ENCODE data around the gene LIMS2.

LIMS2 gene

DNA sequence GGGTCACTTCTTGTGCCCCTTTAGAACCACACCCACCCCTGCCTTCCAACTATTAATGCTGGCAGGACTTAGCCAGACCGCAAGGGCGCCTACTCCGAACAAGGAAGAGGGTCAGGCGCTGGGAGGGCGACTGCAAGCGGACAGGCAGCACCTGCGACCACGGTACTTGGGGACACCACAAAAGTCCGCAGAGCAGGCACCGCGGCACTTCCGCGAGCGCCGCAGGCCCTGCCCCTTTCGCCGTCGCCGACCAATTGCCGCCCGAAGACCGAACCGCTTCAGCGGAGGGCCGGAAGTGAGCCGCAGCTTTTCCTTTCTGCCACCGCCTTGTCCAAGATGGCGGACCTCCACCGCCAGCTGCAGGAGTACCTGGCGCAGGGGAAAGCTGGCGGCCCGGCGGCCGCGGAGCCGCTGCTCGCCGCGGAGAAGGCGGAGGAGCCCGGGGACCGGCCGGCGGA, 25.9 kb upstream of the LIMS2 start, which contains the start of gene SFT2D3:
TSS of gene SFT2D3 (plus strand) at position 305 of the 458 bp plus-strand sequence. CDS start at position 337, 32 bp downstream.
- peak; percentile 81 for DNase-seq (ENCODE audit: low read depth)

DNA sequence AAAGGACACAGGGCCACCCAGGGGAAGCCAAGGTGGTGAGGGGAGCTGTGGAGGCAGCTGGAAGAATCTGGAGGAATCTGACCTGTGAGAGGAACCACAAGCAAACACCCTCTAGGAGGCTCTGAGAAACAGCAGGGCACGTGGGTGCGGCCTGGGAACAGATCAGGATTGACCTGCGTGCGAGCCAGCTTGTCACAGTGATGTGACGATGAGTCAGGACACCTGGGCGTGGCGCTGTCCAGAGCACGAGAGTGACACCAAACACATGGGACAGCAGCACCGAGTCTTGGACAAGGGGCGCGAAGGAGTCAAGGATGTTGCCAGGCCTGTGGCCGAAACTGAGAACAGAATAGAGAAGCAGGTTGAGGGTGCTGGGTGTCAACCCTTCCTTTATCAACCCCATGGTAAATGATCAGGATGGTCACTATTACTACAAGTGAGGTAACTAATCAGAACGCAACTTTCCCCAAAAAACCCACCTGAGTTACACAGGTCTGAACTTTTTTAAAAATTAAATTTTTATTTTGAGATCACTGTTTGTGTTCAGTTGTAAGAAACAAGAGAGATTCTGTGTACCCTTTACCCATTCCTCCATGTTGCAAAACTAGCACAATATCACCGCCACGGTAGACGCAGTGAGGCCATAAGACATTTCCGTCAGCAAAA, 25.3 kb upstream of the LIMS2 start:
- DNase-seq (ENCODE audit: low read depth): no peak

DNA sequence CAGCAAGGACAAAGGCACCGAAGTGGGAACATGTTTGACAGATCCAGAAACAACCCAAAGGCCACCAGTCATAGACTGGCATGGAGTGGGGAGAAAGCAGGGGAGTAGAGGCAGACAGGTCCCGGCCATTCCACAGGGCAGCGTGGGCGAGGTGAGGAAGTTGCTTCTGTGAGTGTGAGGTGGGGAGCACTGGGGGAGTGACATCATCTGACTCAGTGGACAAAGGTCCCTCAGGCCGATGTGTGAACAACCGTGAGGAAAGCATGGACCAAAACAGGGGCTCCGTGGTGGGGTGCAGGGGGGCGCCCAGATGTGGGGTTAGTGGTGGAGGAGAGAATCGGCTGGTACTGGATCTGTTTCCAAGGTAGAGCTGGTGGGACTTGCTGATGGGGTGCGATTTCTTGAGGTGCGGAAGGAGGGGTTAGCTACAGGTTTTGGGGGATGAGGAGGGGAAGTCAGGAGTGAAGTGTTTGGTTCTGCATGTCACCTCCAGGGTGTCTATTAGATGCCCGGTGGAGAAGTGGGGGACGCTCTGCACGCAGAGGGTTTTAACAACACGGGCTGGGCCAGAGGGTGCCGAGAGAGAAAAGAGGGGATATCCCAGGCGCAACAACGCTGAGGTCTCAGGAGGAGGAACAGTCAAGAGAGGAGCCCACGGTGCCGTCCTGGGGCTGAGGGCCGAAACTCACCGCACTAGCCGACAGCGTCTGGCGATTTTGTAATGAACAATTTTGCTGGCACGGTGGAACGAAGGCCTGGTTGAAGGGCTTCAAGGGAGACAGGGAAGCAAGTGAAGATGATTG, 23.4 kb upstream of the LIMS2 start:
- DNase-seq (ENCODE audit: low read depth): no peak

DNA sequence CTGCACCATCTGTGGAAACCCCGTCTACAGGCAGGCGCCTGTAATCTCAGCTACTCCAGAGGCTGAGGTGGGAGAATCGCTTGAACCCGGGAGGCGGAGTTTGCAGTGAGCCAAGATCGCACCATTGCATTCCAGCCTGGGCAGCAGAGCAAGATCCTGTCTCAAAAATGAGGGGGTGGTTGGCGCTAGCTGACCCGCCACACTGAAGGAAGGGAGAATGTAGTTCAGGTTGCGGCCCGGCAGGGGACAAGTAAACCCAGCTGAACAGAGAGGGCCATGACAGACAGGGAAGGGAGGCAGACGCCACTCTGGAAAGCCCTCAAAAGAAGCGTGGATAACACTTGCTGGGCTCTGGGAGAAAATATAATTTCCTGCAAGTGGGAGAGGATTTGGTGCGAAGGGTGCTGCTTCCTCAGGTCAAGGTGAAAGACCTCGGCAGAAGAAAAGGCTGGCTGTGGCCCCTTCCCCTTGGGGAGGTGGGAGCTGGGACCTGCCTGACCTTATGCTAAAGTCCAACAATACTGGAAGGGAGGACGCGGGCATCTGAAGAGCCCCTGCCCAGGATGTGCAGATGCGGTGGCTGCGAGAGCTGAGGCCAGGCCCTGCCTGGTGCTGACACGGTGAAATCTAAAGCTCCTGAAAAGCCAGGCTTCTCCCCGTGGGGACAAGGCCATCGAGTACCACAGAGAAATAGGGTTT, 22.3 kb upstream of the LIMS2 start:
- no peak for DNase-seq (ENCODE audit: low read depth)

DNA sequence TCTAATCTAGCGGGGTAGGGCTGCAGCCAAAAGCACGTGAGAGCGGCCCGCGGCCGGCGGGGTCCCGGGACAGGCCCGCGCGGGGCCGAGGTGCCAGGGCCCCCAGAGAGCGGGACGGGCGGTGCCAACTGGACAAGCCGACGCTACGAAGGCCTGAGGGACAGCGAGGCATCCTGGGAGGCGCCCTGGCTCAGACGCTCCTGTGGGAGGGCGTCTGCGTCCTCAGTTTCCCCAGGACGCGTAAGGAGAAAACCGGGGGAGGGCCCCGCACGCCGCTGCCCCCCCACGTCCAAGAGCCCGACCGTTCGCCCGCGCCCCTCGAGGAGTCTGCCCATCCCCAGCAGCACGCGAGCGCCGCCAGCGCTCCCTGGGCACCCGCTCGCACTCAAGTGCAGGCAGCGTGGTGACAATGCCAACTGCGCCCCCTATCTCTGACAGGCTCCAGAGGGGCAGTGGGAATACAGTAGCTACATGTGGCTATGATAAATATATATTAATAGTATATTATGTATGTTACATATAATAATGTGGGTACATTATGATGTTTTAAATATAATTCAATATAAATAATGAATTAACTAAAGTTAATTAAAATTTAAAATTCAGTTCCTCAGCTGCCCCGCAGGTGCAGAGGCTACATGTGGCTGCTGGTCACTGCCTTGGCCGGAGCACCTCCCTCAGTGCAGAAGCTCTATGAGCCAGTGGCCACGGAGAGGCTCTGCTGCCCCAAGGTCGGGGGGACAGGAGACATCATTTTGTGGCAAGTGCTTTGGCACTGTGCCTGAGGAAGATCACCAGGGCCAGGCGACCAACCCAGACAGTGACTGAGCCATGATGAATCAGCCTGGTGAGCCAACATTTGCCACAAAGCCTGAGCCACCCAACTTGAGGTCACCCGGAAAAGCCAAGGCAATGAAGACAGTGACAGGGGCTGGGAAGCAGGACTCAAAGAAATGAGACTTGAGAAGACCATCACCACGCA, 20.5 kb upstream of the LIMS2 start:
- DNase-seq (ENCODE audit: low read depth): no peak

DNA sequence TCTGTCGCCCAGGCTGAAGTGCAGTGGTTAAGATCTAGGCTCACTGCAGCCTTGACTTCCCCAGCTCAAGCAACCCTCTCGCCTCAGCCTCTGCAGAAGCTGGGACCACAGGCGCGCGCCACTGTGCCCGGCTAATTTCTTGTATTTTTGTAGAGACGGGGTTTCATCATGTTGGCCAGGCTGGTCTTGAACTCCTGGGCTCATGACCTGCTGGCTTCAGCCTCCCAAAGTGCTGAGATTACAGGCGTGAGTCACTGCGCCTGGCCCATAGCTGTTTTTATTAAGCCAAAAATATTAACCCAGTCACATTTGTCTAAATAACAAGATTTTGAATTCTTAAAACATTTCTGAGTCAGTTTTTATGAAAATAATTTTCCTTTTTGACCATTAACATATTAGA, 19.7 kb upstream of the LIMS2 start:
- DNase-seq (ENCODE audit: low read depth): no peak

DNA sequence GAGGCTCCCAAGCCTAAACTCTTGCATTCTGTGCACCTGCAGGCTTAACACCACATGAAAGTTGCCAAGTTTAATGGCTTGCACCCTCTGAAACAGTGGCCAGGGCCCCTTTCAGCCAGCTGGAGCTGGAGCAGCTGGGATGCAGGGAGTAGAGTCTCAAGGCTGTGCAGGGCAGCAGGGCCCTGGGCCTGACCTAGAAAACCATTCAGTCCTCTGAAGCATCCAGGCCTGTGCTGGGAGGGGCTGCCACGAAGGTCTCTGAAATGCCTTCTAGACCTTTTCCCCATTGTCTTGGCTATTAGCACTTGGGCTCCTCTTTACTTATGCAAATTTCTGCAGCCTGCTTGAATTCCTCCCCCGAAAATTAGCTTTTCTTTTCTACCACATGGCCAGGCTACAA, 15.4 kb upstream of the LIMS2 start:
- DNase-seq (ENCODE audit: low read depth): no peak

DNA sequence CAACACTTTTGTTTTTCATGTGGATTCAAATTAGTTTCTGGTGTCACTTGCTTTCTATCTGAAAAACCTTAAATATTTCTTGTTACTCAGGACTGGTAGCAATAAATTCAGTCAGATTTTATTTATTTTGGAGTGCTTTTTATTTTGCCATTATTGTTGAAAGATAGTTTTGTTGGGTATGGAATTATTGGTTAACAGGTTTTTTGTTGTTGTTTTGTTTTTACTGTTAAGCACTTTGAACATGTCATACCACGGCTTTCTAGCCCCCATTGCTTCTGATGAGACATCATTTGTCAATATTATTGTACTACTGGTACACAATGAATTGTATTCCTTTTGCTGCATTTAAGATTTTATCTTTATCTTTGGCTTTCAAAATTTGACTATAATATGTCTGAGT, 13.1 kb upstream of the LIMS2 start:
- DNase-seq (ENCODE audit: low read depth): no peak

DNA sequence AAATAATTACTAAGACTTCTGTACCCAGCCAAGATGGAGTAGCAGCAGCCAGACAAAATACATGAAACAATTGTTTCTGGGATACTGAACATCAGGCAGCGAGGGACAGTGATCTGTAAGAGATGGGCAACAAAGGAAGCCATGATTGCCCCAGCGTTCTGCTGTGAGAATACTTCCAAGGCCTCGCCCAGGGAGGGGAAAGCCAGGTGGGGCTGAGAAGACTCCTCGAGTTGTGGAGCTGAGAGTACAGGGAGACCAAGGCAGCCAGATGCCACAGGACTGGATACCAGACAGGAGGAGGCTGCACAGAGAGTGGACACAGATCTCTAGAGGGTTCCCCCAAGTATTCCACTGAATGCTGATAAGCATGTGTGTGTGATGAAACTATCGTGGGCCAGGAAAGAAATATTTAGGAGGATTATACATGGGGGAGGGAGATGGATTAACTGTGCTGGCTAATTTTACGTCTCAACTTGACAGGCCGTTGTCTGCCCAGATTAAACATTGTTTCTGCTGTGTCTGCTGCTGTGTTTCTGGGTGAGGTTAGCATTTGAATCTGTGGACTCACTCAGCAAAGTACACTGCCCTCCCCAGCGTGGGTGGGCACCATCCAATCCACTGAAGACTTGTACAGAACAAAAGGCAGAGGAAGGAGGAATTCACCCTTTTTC, 10.2 kb upstream of the LIMS2 start:
- no peak for DNase-seq (ENCODE audit: low read depth)

DNA sequence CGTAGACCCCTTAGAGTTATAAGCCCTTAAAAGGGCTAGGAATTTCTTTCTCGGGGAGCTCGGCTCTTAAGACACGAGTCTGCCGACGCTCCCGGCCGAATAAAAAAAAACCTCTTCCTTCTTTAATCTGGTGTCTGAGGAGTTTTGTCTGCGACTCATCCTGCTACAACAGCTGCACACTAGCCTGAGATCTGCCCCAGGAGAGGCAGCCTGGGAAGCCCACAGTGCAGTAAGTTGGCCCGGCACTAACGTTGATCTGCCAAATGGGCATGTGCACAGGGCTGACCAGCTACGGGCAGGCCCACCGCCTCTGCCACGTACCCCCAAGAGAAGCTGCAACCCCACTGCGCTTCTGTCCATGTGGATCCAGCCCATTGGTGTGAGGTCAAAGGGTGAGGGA, 8.4 kb upstream of the LIMS2 start:
- no peak for DNase-seq (ENCODE audit: low read depth)

DNA sequence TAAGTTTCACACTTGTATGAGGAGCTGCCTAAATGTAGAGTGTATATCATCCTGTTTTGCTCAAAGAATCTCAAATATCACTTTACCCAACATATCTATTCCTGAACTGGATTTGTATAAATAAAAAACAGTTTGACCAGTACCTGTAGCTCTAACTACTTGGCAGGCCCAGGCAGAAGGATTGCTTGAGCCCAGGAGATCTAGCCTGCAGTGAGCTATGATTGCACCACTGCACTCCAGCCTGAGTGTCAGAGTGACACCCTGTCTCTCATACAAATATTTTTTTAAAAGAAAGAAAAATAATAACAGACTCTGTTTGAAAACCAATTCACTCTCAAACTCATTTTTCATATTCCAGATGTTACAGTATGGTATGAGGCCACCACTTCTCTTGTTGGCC, 7.7 kb upstream of the LIMS2 start:
- DNase-seq (ENCODE audit: low read depth): no peak

DNA sequence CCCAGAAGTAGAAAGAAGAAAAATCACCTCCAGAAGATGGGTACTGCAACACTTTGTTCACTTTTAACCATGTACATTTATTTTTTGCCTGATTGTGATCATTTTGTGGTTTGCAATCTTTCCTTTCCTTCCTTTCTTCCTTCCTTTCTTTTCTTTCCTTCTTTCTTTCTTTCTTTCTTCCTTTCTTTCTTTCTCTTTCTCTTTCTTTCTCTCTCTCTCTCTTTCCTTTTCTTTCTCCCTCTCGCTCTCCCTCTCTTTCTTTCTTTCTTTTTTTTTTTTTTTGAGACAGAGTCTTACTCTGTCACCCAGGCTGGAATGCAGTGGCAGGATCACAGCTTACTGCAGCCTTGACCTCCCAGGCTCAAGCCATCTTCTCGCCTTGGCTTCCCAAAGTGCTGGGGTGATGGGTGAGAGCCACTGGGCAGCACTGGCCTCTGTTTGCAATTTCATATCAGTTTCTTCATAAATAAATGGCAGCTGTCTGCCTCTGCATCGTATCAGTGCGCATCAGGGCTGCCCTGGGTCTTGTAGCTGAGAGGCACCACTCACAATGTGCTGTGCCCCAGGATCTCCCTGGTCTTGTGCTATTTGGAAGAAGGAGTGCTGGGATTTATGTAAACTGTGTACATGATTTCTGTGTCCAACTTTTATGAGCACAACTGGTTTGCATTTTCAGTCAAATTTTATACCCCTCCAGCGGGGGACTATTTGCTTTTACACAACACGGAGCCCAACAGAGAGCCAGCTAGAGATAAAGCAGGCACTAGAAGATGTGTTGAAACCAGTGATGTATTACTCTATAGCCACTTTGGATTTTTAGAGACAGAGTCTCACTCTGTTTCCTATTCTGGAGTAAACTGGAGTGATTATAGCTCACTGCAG, 6.9 kb upstream of the LIMS2 start:
- DNase-seq (ENCODE audit: low read depth): no peak

DNA sequence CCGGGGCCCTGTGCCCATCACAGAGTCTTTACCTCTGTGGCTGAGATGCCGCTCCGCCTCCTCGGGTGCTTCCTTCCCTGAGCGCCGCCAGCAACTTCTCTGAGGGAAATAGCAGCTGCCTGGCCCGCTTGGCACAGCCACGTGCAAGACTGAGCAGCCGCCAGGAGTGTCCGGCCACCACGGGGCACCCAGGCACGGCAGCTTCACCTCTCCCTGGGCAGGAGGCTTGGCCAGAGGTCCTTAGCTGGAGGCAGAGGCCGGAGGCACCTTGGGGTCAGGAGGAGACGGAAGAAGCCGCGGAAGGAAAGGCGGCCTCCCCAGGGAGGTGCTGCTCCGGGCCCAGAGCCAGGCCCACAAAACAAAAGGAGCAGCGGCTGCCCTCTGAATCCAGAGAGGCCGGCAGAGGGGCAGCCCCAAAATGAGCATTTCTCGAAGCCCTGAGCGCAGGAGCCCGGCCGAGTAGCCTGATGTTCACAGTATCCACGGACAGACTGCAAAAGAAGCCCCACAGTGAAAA, 6.0 kb upstream of the LIMS2 start:
- DNase-seq (ENCODE audit: low read depth): no peak

DNA sequence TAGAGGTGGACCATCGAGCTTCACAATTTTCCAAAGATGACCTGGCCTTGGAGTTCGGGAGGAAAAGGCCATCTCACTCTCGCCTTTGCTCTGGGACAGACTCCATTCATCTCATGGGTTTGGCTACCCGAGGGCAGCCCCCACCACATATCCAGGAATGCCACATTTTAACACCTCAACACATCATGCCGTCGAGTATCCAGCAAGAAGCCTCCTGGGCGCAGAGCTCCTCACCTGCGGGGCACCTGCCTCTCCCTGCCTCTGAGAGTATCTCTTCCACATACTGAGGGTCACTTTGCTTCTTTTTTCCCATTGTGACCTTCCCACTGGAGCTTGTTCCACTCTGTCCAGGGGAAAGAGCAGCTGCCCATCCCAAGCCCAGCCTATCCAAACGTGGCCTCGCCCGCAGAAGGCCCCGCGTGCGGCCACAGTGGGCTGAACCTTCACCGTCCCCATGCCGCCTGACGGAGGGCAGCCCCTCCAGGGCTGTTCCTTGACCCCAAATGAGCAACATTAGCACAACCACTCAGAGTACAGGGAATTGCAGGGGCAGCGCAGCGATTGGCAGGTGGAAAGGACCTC, 5.5 kb upstream of the LIMS2 start:
- no peak for DNase-seq (ENCODE audit: low read depth)

DNA sequence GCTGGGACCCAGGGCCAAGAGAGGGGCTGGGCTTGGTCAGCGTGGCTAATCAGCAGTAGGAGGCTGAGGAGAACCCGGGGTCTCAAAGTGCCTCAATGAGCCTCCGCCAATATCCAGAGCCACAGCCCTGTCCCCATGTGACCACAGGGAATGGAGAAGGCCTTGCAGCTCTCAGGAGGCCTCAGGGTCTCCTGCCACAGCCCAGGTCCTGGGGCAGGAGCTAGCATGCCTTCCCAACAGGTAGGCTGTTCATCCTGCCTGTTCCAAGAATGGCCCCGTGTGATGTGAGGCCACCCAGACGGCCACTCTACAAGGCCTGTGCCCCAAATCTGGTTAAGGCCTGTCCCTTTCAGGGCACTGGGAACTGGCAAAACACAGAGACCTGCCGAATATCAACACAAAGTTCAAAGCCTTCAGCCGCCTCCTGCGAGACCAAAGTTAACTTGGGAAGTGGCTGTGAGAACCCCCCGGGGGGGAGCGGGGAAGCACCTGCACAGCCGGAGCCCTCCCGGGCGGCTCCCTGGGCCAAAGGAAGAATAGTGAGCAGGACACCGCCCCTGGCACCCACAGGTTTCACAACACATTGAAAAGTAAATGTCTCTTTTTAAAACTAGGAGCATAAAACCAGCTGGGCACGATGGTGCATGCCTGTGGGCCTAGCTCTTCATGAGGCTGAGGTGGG, 4.5 kb upstream of the LIMS2 start:
- no peak for DNase-seq (ENCODE audit: low read depth)

DNA sequence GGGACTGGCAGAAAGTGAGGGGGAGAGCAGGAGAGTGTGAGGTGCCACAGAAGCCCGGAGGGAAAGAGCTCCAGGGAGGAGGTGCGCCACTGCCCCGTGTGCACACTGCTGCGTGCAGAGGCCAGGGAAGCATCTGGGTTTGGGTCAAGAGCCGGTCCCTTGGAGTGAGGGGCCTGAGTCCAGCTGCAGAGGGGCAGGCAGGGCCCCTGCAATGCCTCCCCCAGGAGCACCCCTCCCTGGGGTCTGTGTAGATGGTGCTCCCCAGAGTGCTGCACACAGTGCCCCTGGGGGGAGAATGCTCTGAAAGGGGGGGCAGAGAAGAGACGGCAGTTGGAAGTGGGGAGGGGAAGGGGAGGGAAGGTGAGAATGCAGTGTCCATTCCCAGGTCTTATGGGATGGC, 3.7 kb upstream of the LIMS2 start:
- no peak for DNase-seq (ENCODE audit: low read depth)

DNA sequence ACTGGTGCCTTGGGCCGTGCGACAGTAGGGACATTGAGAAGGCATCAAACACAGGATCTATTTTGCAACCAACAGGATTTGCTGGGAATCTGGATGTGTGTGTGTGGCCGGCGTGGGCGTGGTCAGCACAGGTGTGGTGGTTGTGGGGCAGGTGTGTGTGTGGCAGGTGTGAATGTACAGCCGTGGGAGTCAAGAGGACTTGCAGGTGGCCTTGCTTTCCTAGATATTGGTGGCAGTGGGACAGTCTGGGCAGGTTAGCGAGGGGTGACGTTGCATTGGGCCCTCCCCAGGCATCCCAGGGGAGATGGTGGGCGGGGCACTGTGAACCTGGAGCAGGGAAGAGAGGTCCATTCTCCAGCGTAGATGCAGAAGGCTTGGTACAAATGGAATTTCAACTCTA, 3.2 kb upstream of the LIMS2 start:
- no peak for DNase-seq (ENCODE audit: low read depth)

DNA sequence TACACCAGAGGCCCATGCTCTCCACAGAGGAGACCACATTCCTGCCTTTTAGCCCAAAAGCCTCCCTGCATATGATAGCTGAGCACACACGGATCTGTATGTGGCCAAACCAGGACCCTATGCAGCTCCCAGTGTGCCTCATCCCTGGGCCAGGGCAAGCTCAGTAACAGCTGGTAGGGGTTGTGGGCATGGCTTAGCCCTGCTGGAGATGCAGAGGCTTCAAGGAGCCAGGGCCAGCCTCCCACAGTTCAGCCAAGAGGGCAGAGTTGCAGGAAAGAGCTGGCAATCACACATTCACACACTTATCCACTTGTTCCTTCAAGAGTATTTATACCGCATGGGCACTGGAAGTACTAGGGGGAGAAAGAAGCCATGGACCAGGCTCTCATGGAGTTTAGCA, 1.6 kb upstream of the LIMS2 start:
- DNase-seq (ENCODE audit: low read depth): no peak

Data from stromal cell of bone marrow (primary cell).